ENCODE results near the gene RHBDL3.

- TF ChIP-seq POLR2AphosphoS5 (IDR thresholded peaks at IDR 0.05), result no peak
- TF ChIP-seq EP300 (IDR thresholded peaks at IDR 0.05), result no peak
Observed at GRCh38 chr17:32314636-32315035, 49.0 kb downstream of the RHBDL3 start.
